OCI-LY7 (cell line): Measurements from ENCODE around the gene PRRT4.

Experiments
- EZH2phosphoT487 ChIP-seq: fragments of 200-600 bp; sonication (generic); IDR thresholded peaks from 2 replicates; pipeline ENCODE4 v1.6.1; 2018; ENCODE audit warnings: low read depth, borderline replicate concordance, mild to moderate bottlenecking, mixed run types, antibody characterized with exemption, low read length, moderate library complexity, mixed read lengths
- TF ChIP-seq, protein P1 (sequence below): fragments of 200-600 bp; sonication (generic); conservative IDR thresholded peaks from 2 replicates; pipeline ENCODE4 v1.5.1; 2014; ENCODE audit warnings: mild to moderate bottlenecking, antibody characterized with exemption, low read length, moderate library complexity, mixed read lengths

DNA sequence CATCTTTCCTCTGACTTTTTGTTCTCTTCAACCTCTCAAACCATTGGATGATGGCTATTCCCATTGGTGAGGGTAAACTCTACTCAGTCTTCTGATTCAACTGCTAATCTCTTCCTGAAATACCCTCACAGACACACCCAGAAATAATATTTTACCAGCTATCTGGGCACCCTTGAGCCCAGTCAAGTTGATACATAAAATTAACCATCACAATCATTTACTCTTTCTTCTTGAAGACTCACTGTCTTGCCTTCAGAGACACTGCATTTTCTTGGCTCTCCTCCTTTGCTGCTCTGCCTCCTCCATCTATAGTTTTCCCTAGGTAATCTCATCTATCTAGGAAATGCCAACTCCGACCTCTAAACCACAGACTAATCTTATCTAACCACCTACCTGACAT is 12.6 kb upstream of the PRRT4 start:
- TF ChIP-seq, protein P1, sequence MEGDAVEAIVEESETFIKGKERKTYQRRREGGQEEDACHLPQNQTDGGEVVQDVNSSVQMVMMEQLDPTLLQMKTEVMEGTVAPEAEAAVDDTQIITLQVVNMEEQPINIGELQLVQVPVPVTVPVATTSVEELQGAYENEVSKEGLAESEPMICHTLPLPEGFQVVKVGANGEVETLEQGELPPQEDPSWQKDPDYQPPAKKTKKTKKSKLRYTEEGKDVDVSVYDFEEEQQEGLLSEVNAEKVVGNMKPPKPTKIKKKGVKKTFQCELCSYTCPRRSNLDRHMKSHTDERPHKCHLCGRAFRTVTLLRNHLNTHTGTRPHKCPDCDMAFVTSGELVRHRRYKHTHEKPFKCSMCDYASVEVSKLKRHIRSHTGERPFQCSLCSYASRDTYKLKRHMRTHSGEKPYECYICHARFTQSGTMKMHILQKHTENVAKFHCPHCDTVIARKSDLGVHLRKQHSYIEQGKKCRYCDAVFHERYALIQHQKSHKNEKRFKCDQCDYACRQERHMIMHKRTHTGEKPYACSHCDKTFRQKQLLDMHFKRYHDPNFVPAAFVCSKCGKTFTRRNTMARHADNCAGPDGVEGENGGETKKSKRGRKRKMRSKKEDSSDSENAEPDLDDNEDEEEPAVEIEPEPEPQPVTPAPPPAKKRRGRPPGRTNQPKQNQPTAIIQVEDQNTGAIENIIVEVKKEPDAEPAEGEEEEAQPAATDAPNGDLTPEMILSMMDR: no peak
- TF ChIP-seq EZH2phosphoT487: no peak
